HepG2 (cell line): Measurements from ENCODE around the gene POLN. TPM values are rescaled to one million over a fixed set of nuclear protein-coding genes. Genes with fewer than 3 reads are reported as not detected.

Experiments used
- ATAC-seq: fragments of 200-7000 bp; cut with Tn5 transposase; 3 replicates; pipeline ENCODE4 v1.9.1; 2020; ENCODE audit warnings: mild to moderate bottlenecking, moderate library complexity
- BruUV-seq: library from RNA; stranded (reverse); fragments of 400-500 nt; replicated peaks from 2 replicates; lab custom pipeline; 2021; lab: Mats Ljungman, UMichigan
- CTCF ChIA-PET: fragments of 300-600 bp; formaldehyde crosslinking; extraction: SDS; loops from one replicate; lab custom pipeline; 2021; ENCODE audit warnings: low total read pairs, inconsistent platforms, low intra/inter-chr PET ratio; lab: Yijun Ruan, JAX
- POLR2A ChIA-PET: fragments of 350-600 bp; sonication (Branson Sonifier 250); formaldehyde crosslinking; loops from one replicate; lab custom pipeline; 2020; ENCODE audit warnings: antibody characterized with exemption, inconsistent platforms; lab: Yijun Ruan, JAX
- DNase-seq: peaks from one replicate; pipeline ENCODE4 v3.0.0-alpha.2; 2015; ENCODE audit warnings: low spot score
- FAIRE-seq: peaks from 3 replicates; lab custom pipeline; 2011; peaks lifted over from hg19 to GRCh38; lab: Jason Lieb, UNC
- H2AFZ ChIP-seq: one replicate; pipeline ENCODE4 v1.6.1; 2011; ENCODE audit warnings: low read length, inconsistent platforms
- H3K27ac ChIP-seq: fragments of 300-600 bp; 3 replicates; pipeline ENCODE4 v1.8.0; 2011; ENCODE audit warnings: mixed run types, mild to moderate bottlenecking, mixed read lengths, low read length, inconsistent platforms; ENCODE audit not compliant: insufficient read depth; ENCODE audit errors: extremely low read length
- H3K27me3 ChIP-seq, 2 experiments: fragments of 200-600 bp in 1 of 2; 2 replicates in 1 of 2; 3 replicates in 1 of 2; pipeline versions ENCODE4 v1.6.0 to v1.8.0; 2011; ENCODE audit warnings: low read length in 2 of 2, mild to moderate bottlenecking in 2 of 2, moderate library complexity in 2 of 2, inconsistent platforms in 1 of 2; ENCODE audit not compliant: insufficient read depth in 2 of 2, control insufficient read depth in 1 of 2
- H3K36me3 ChIP-seq, 2 experiments: fragments of 200-600 bp in 1 of 2; replicated peaks in 1 of 2; 2 replicates in 1 of 2; 3 replicates in 1 of 2; pipeline versions ENCODE4 v1.5.1 to v1.8.0; 2011; ENCODE audit warnings: low read length in 2 of 2, inconsistent platforms in 1 of 2; ENCODE audit not compliant: insufficient read depth in 2 of 2, control insufficient read depth in 1 of 2
- H3K4me1 ChIP-seq: 2 replicates; pipeline ENCODE4 v1.5.1; 2012; ENCODE audit warnings: low read length, inconsistent platforms; ENCODE audit not compliant: insufficient read depth
- H3K4me2 ChIP-seq: 2 replicates; pipeline ENCODE4 v1.6.0; 2011; ENCODE audit warnings: low read depth, low read length, inconsistent platforms
- H3K4me3 ChIP-seq, 3 experiments: fragments of 200-600 bp in 1 of 3; sonication (generic), shearing (Covaris generic) in 1 of 3; replicated peaks in 1 of 3; 2 replicates each; pipeline ENCODE4 v1.5.1; 2011 to 2016; ENCODE audit warnings: low read length in 3 of 3, inconsistent platforms in 2 of 3, low read depth in 2 of 3, mild to moderate bottlenecking in 2 of 3, control low read depth in 1 of 3, mixed read lengths in 1 of 3; ENCODE audit not compliant: insufficient read depth in 1 of 3
- H3K79me2 ChIP-seq: one replicate; pipeline ENCODE4 v1.6.1; 2011; ENCODE audit warnings: low read length, inconsistent platforms; ENCODE audit not compliant: insufficient read depth
- H3K9ac ChIP-seq: 2 replicates; pipeline ENCODE4 v1.6.0; 2011; ENCODE audit warnings: mild to moderate bottlenecking, low read depth, low read length, inconsistent platforms; ENCODE audit not compliant: insufficient read depth
- H3K9me3 ChIP-seq: 2 replicates; pipeline ENCODE4 v1.5.1; 2012; ENCODE audit warnings: mild to moderate bottlenecking, low read length
- H4K20me1 ChIP-seq: 2 replicates; pipeline ENCODE4 v1.6.0; 2011; ENCODE audit warnings: inconsistent platforms, mild to moderate bottlenecking, low read length, moderate library complexity; ENCODE audit not compliant: insufficient read depth
- ATF7-NPFF ChIP-seq: sonication (generic); formaldehyde crosslinking; IDR thresholded peaks from 2 replicates; pipeline ENCODE4 v1.8.1; 2023; ENCODE audit warnings: mild to moderate bottlenecking, low read depth, missing genetic modification reagents, moderate library complexity
- CHD4 ChIP-seq: fragments of 200-600 bp; sonication (generic); IDR thresholded peaks from 2 replicates; pipeline ENCODE4 v1.7.0; 2017; ENCODE audit warnings: mild to moderate bottlenecking, low read length, borderline replicate concordance
- KDM5A ChIP-seq: fragments of 200-600 bp; sonication (generic); IDR thresholded peaks from 2 replicates; pipeline ENCODE4 v1.7.0; 2018; ENCODE audit warnings: antibody characterized with exemption, mild to moderate bottlenecking, low read length, borderline replicate concordance
- NFIB ChIP-seq: sonication (generic); formaldehyde crosslinking; IDR thresholded peaks from 2 replicates; pipeline ENCODE4 v1.9.0; 2021; ENCODE audit warnings: missing genetic modification reagents, mild to moderate bottlenecking, borderline replicate concordance
- RFXANK ChIP-seq: IDR thresholded peaks from 2 replicates; pipeline ENCODE4 v1.6.1; 2016
- U2AF1 ChIP-seq: fragments of 200-400 bp; formaldehyde crosslinking; optimal IDR thresholded peaks from 2 replicates; pipeline ENCODE3; 2017; ENCODE audit warnings: mild to moderate bottlenecking, low read depth, low read length
- ZBTB4 ChIP-seq: sonication (generic); formaldehyde crosslinking; IDR thresholded peaks from 2 replicates; pipeline ENCODE4 v1.4.0; 2020; ENCODE audit warnings: missing genetic modification reagents, mild to moderate bottlenecking, borderline replicate concordance
- ZFY ChIP-seq: sonication (generic); formaldehyde crosslinking; IDR thresholded peaks from 2 replicates; pipeline ENCODE4 v1.4.0; 2020; ENCODE audit warnings: missing genetic modification reagents
- ZKSCAN1 ChIP-seq: fragments of 150-350 bp; IDR thresholded peaks from 2 replicates; pipeline ENCODE4 v1.6.1; 2014; ENCODE audit warnings: low read length
- ZNF629 ChIP-seq: sonication (generic); formaldehyde crosslinking; conservative IDR thresholded peaks from 2 replicates; pipeline ENCODE4 v1.5.0; 2020; ENCODE audit warnings: missing genetic modification reagents
- ZNF740 ChIP-seq: sonication (generic); formaldehyde crosslinking; IDR thresholded peaks from 2 replicates; pipeline ENCODE4 v1.4.0; 2020; ENCODE audit warnings: missing genetic modification reagents
- WGBS: methylation state at CpG from one replicate; pipeline ENCODE4 v1.1.6; 2017; ENCODE audit warnings: low lambda C conversion rate; 5-methylcytosine and 5-hydroxymethylcytosine counted together
- in situ Hi-C: cut with HindIII; loops from 2 replicates; pipeline ENCODE4 v1.10.0; 2017; ENCODE audit warnings: low pct_unique_long_range_greater_than_20kb; ENCODE audit not compliant: extremely low pct_ligation_motif_present
- intact Hi-C: fragments of 100-400 bp; cut with micrococcal nuclease; formaldehyde crosslinking; loops from one replicate; pipeline ENCODE4 v1.10.0; 2022; ENCODE audit not compliant: unreplicated experiment
- polyA plus RNA-seq, 8 experiments: library from polyadenylated mRNA; depleted of rRNA in 3 of 8; stranded (reverse) in 7 of 8; unstranded in 1 of 8; fragments of >200 nt; fragmentation: Illumina TruSeq in 4 of 8; extraction: Trizol in 4 of 8; gene quantifications; 2 replicates each; pipeline versions ENCODE4 v1.2.1 to v1.2.3, GENCODE V29; 2011 to 2016; ENCODE audit warnings: low read depth in 4 of 8, missing spikeins in 1 of 8, mixed read lengths in 1 of 8; ENCODE audit not compliant: insufficient read depth in 1 of 8
- total RNA-seq, 5 experiments: library from RNA; depleted of rRNA; stranded (reverse); fragments of >200 nt; fragmentation: Illumina TruSeq; extraction: Trizol; gene quantifications; 2 replicates each; pipeline ENCODE4 v1.2.3, GENCODE V29; 2016; ENCODE audit warnings: low read depth in 1 of 5

Gene POLN
- total and polyA plus RNA-seq, 2 of the 13 experiments (the other 11 are each of a cell fraction or from before 2014, with no cell fraction given) = 0.93 to 1.5 TPM

GRCh38 chr4:2241410-2242353, at the start of gene POLN, which contains the start of gene HAUS3 (continued):
- TF ChIP-seq KDM5A (peak; percentile 58), ATF7-NPFF (CRISPR knock-in tag) (peak; percentile 85), NFIB (CRISPR knock-in tag) (no peak)

DNA sequence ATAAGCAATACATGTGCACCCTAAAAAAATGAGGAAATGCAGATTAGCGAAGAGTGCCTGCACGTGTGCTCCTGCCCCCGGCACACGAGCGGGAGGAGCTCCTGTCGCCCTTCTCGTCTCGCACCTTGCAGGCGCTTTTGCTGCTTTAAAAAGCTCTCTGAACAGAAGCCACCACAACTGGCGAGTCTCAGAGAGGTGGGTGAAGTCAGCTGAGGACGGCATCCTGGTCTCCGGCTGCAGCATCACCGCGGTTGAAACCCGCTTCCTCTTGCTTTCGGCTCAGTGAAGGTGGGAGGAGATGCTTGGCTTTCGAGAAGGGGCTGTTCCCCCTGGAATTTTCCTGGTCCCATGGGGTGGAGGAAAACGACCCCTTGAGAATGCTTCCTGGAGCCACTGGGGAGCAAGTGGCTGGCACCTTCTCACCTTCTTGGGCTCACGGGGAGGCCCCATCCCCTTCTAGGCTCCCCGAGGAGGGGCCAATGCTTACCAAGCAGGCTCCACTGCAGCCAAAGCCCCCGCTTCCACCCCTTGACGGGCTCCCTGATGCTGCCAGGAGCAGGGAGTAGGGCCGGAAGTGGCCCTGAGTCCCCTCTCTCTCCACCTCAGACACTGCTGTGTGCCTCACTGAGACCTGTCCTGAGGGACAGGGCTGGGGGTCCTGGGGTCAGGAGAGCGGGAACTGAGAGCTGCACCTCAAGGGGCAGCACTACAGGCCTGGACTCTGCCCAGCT, 49.2 kb upstream of the POLN start:
- ChIA-PET CTCF (no interaction called here), POLR2A (no interaction called here)
- 27% methylated on average over 17 of the region's 24 CpGs for WGBS

More for the DNA sequence above, 49.2 kb upstream of the POLN start:
- ATAC-seq (no peak), FAIRE-seq (no peak), DNase-seq (no peak)
- Histone ChIP-seq H3K4me3 (no peak overlapping the region), H3K36me3 (no peaks in the 10 kb centered on the region), H3K4me1 (0 out of 2 replicates have a peak, but pooled peaks cover 2% of the 10 kb centered on the region), H3K4me2 (no peak overlapping the region), H2AFZ (no peak overlapping the region), H3K9ac (no peak overlapping the region), H4K20me1 (no peaks in the 10 kb centered on the region), H3K27me3 (peaks cover 4 to 57% of the 10 kb centered on the region in 2 experiments; a peak in 4 of 5 replicates), H3K27ac (no peak overlapping the region), H3K9me3 (no peaks in the 10 kb centered on the region), H3K79me2 (no peaks in the 10 kb centered on the region)
- intact Hi-C loops (no loop called here), in situ Hi-C loops (no loop called here)
- BruUV-seq = no TSS peak
- TF ChIP-seq RFXANK (CRISPR knock-in tag) (no peak), ZFY (no peak), ZNF629 (no peak), ZKSCAN1 (no peak), ZBTB4 (no peak), CHD4 (no peak), U2AF1 (no peak), ZNF740 (no peak)
